Loucy (cell line): ENCODE measurements around the gene FGF14.

ENCODE experiments used
- H2AFZ ChIP-seq: fragments of 200-600 bp; sonication (generic); 2 replicates; pipeline ENCODE4 v1.6.0; 2016; ENCODE audit warnings: antibody characterized with exemption, mild to moderate bottlenecking, low read length, moderate library complexity
- H3F3A ChIP-seq: fragments of 200-600 bp; 2 replicates; pipeline ENCODE4 v1.6.0; 2016; ENCODE audit warnings: antibody characterized with exemption, low read depth, mild to moderate bottlenecking
- H3K27me3 ChIP-seq: fragments of 200-600 bp; sonication (generic); 2 replicates; pipeline ENCODE4 v1.6.1; 2014; ENCODE audit warnings: low read length, mild to moderate bottlenecking; ENCODE audit not compliant: insufficient read depth, poor library complexity, severe bottlenecking
- H3K36me3 ChIP-seq: fragments of 200-600 bp; sonication (generic); 2 replicates; pipeline ENCODE4 v1.6.1; 2016; ENCODE audit warnings: low read length; ENCODE audit not compliant: insufficient read depth
- H3K4me1 ChIP-seq: fragments of 200-600 bp; sonication (generic); 2 replicates; pipeline ENCODE4 v1.5.1; 2014; ENCODE audit warnings: low read length, mild to moderate bottlenecking; ENCODE audit not compliant: insufficient read depth, poor library complexity, severe bottlenecking
- H3K4me2 ChIP-seq: fragments of 200-600 bp; sonication (generic); 2 replicates; pipeline ENCODE4 v1.6.0; 2014; ENCODE audit warnings: antibody characterized with exemption, low read length, low read depth, mild to moderate bottlenecking; ENCODE audit not compliant: poor library complexity, severe bottlenecking
- H3K4me3 ChIP-seq: fragments of 200-600 bp; sonication (generic); 2 replicates; pipeline ENCODE4 v1.5.1; 2014; ENCODE audit warnings: low read length, mild to moderate bottlenecking, mixed read lengths; ENCODE audit not compliant: poor library complexity, severe bottlenecking
- H3K79me2 ChIP-seq: fragments of 200-600 bp; sonication (generic); 2 replicates; pipeline ENCODE4 v1.6.1; 2014; ENCODE audit warnings: low read length; ENCODE audit not compliant: insufficient read depth
- H3K9ac ChIP-seq: fragments of 200-600 bp; sonication (generic); 2 replicates; pipeline ENCODE4 v1.6.0; 2014; ENCODE audit warnings: mild to moderate bottlenecking, low read depth, low read length, moderate library complexity; ENCODE audit not compliant: poor library complexity, severe bottlenecking
- H3K9me2 ChIP-seq: fragments of 200-600 bp; sonication (generic); replicated peaks from 2 replicates; pipeline ENCODE4 v1.6.1; 2016; ENCODE audit warnings: low read depth, low read length, mixed read lengths
- H3K9me3 ChIP-seq: fragments of 200-600 bp; sonication (generic); 2 replicates; pipeline ENCODE4 v1.6.1; 2014; ENCODE audit warnings: mild to moderate bottlenecking, antibody characterized with exemption, low read length, low read depth; ENCODE audit not compliant: insufficient read depth
- H4K20me1 ChIP-seq: fragments of 200-600 bp; sonication (generic); 2 replicates; pipeline ENCODE4 v1.6.0; 2014; ENCODE audit warnings: antibody characterized with exemption, low read length, mild to moderate bottlenecking; ENCODE audit not compliant: insufficient read depth, poor library complexity, severe bottlenecking
- EZH2phosphoT487 ChIP-seq: fragments of 200-600 bp; IDR thresholded peaks from 2 replicates; pipeline ENCODE4 v1.6.1; 2018; ENCODE audit warnings: antibody characterized with exemption, mild to moderate bottlenecking, moderate library complexity, borderline replicate concordance
- TF ChIP-seq, protein P1 (sequence below): fragments of 200-600 bp; sonication (generic); conservative IDR thresholded peaks from 2 replicates; pipeline ENCODE4 v1.5.1; 2014; ENCODE audit warnings: mild to moderate bottlenecking, antibody characterized with exemption, low read length

Gene FGF14

DNA sequence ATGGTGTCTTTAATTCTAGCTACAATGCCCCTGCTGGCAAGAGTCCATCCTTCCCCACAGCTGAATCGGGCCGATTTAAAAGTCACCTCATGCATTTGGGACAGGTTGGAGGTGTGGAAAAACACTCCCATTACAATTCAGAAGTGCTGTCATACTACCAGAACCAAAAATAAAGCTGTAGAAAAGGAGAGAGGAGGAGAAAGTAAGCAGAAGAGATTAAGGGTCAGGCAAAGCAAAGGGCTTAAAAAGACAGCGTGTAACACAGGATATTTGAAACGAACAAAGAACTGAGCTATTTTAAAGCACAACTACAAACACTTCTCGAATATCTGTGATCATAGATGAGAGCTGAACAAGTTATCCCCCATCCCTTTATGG lies 90.4 kb downstream of the FGF14 start:
- Histone ChIP-seq H3K9me2 (no peaks in the 10 kb centered on the region), H2AFZ (no peak overlapping the region), H4K20me1 (no peaks in the 10 kb centered on the region), H3K9me3 (no peaks in the 10 kb centered on the region), H3K9ac (no peak overlapping the region), H3K27me3 (no peaks in the 10 kb centered on the region), H3F3A (no peaks in the 10 kb centered on the region), H3K4me1 (peaks cover 3% of the 10 kb centered on the region), H3K36me3 (no peaks in the 10 kb centered on the region), H3K79me2 (no peaks in the 10 kb centered on the region), H3K4me3 (no peak overlapping the region), H3K4me2 (no peak overlapping the region)
- no peak for TF ChIP-seq EZH2phosphoT487
- TF ChIP-seq, protein P1, sequence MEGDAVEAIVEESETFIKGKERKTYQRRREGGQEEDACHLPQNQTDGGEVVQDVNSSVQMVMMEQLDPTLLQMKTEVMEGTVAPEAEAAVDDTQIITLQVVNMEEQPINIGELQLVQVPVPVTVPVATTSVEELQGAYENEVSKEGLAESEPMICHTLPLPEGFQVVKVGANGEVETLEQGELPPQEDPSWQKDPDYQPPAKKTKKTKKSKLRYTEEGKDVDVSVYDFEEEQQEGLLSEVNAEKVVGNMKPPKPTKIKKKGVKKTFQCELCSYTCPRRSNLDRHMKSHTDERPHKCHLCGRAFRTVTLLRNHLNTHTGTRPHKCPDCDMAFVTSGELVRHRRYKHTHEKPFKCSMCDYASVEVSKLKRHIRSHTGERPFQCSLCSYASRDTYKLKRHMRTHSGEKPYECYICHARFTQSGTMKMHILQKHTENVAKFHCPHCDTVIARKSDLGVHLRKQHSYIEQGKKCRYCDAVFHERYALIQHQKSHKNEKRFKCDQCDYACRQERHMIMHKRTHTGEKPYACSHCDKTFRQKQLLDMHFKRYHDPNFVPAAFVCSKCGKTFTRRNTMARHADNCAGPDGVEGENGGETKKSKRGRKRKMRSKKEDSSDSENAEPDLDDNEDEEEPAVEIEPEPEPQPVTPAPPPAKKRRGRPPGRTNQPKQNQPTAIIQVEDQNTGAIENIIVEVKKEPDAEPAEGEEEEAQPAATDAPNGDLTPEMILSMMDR = no peak

DNA sequence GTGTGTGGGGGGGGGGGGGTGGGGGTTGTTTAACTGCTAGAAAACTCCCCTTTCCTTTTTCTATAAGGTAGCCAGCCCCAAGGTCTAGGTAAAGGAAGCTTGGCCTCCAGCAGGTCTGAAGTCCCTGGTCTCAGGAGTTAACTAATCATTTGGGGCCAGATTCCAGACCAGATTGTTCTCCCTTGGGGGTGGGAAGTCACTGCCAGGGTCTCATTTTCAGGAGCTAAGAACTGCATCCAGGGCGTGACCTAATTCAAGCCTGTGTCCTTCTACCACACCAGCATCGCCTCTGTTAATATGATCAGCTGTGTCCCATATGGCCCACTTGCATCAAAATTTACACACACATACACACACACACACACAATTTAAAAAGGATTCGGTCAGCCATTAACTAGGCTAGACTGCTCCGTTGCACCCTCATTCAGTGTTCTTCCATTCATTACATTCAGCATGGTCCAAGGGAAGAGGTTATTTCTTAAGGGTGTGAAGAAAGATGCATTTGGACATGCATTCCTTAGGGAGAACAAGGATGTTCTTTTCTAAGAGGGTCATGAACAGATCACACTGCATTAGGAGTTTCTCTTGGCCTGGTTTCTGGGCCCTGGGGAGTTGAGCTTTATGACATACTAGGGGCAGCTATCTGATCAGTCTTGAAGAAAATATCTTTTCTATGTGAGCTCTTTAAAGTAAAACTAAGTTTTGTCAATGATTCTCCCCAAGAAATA lies 91.0 kb downstream of the FGF14 start:
- TF ChIP-seq EZH2phosphoT487 = no peak
- TF ChIP-seq, protein P1 = no peak
- Histone ChIP-seq H3K4me1 (peaks cover 3% of the 10 kb centered on the region), H2AFZ (no peak overlapping the region), H3K27me3 (no peaks in the 10 kb centered on the region), H3K4me3 (no peak overlapping the region), H3K79me2 (no peaks in the 10 kb centered on the region), H3F3A (no peaks in the 10 kb centered on the region), H4K20me1 (no peaks in the 10 kb centered on the region), H3K9ac (no peak overlapping the region), H3K4me2 (no peak overlapping the region), H3K9me3 (no peaks in the 10 kb centered on the region), H3K9me2 (no peaks in the 10 kb centered on the region), H3K36me3 (no peaks in the 10 kb centered on the region)

DNA sequence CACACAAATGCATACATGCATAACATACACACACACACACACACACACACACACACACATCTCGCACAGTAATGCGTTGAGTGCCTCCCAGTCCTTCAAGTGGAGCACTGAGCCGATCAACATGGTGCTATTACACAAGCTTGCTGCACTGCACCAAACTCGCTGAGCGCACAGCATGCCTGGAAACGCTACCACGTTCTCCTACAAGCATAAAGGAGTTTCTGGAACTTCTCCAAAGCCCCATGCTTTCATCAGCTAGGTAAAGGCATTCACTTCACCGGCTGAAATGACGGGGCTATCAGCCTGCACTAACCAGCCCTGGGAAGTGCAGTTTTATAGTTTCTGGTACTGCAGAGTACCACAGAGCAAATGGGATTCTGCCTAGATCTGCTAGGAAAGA lies 92.7 kb downstream of the FGF14 start:
- Histone ChIP-seq H3K4me2 (no peak overlapping the region), H3K36me3 (no peaks in the 10 kb centered on the region), H3F3A (no peaks in the 10 kb centered on the region), H3K4me1 (peaks cover 3% of the 10 kb centered on the region), H2AFZ (no peak overlapping the region), H3K9me2 (no peaks in the 10 kb centered on the region), H3K9me3 (peaks cover 4% of the 10 kb centered on the region; the same call in 1 of the 2 replicates), H3K4me3 (no peak overlapping the region), H3K9ac (no peak overlapping the region), H3K27me3 (no peaks in the 10 kb centered on the region), H3K79me2 (no peaks in the 10 kb centered on the region), H4K20me1 (no peaks in the 10 kb centered on the region)
- TF ChIP-seq, protein P1 = no peak
- TF ChIP-seq EZH2phosphoT487 = no peak
